Activated B cell treated with CpG ODN at 0.5 μM for 24 hours (primary cell): Measurements from ENCODE around the gene MLLT3. TPM values are rescaled to one million over a fixed set of nuclear protein-coding genes. Genes with fewer than 3 reads are reported as not detected.

Experiments
- ATAC-seq: fragments of 200-7000 bp; cut with Tn5 transposase; one replicate; pipeline ENCODE4 v1.10.0; 2021; ENCODE audit warnings: low read depth, mild to moderate bottlenecking, moderate library complexity
- CTCF ChIA-PET: fragments of 350-600 bp; sonication (Branson Sonifier 250); formaldehyde crosslinking; loops from one replicate; lab custom pipeline; 2021; ENCODE audit warnings: antibody characterized with exemption; lab: Charles Lee
- POLR2A ChIA-PET: fragments of 350-600 bp; sonication (Branson Sonifier 250); formaldehyde crosslinking; loops from one replicate; lab custom pipeline; 2021; ENCODE audit warnings: antibody characterized with exemption; lab: Charles Lee
- DNase-seq: peaks from one replicate; pipeline ENCODE4 v3.0.0; 2022
- H3K27ac Mint-ChIP-seq: one replicate; pipeline ENCODE4 v1.8.0; 2020; ENCODE audit warnings: mixed read lengths
- H3K27me3 Mint-ChIP-seq: one replicate; pipeline ENCODE4 v1.8.0; 2021; ENCODE audit warnings: mixed read lengths
- H3K36me3 Mint-ChIP-seq: one replicate; pipeline ENCODE4 v1.8.0; 2021; ENCODE audit warnings: low read depth, mixed read lengths
- H3K4me1 Mint-ChIP-seq: one replicate; pipeline ENCODE4 v1.8.0; 2021; ENCODE audit warnings: mixed read lengths
- H3K4me3 Mint-ChIP-seq: one replicate; pipeline ENCODE4 v1.8.0; 2020; ENCODE audit warnings: mild to moderate bottlenecking, mixed read lengths
- H3K9me3 Mint-ChIP-seq: one replicate; pipeline ENCODE4 v1.8.0; 2020; ENCODE audit warnings: mixed read lengths
- CTCF ChIP-seq: fragments of 200-600 bp; IDR thresholded peaks from one replicate; pipeline ENCODE4 v1.8.0; 2022; ENCODE audit warnings: antibody characterized with exemption, mild to moderate bottlenecking
- intact Hi-C: fragments of 100-400 bp; cut with micrococcal nuclease; formaldehyde crosslinking; loops from one replicate; pipeline ENCODE4 v1.15.1; 2024
- total RNA-seq: library from RNA; stranded (reverse); gene quantifications from 2 replicates; pipeline ENCODE4 v1.2.3, GENCODE V29; 2022

MLLT3 gene
- total RNA-seq, 1 donor from 2014 or later = 1.5 TPM

GRCh38 chr9:20397348-20397747 is 225.0 kb downstream of the MLLT3 start:
- H3K4me3 Mint-ChIP-seq = no peak overlapping the region
- H3K4me1 Mint-ChIP-seq = peaks cover 11% of the 10 kb centered on the region
- TF ChIP-seq CTCF = no peak
- no peaks in the 10 kb centered on the region for H3K36me3 Mint-ChIP-seq
- ChIA-PET POLR2A (no interaction called here), CTCF (no interaction called here)
- ATAC-seq (no peak), DNase-seq (no peak)
- intact Hi-C loops = no loop called here
- H3K27me3 Mint-ChIP-seq = no peaks in the 10 kb centered on the region
- no peak overlapping the region for H3K27ac Mint-ChIP-seq
- no peaks in the 10 kb centered on the region for H3K9me3 Mint-ChIP-seq

- intact Hi-C loops = no loop called here
- H3K27ac Mint-ChIP-seq = no peak overlapping the region
- TF ChIP-seq CTCF = no peak
- H3K36me3 Mint-ChIP-seq = no peaks in the 10 kb centered on the region
- POLR2A ChIA-PET = no interaction called here
- no peaks in the 10 kb centered on the region for H3K9me3 Mint-ChIP-seq
- CTCF ChIA-PET = no interaction called here
- DNase-seq = no peak
- H3K4me1 Mint-ChIP-seq = peaks cover 11% of the 10 kb centered on the region
- no peaks in the 10 kb centered on the region for H3K27me3 Mint-ChIP-seq
- no peak overlapping the region for H3K4me3 Mint-ChIP-seq
- no peak for ATAC-seq
Observed at GRCh38 chr9:20396509-20396908, 225.8 kb downstream of the MLLT3 start.

GRCh38 chr9:20395651-20396050 is 226.6 kb downstream of the MLLT3 start:
- Mint-ChIP-seq H3K9me3 (no peaks in the 10 kb centered on the region), H3K27ac (no peak overlapping the region), H3K4me1 (peaks cover 11% of the 10 kb centered on the region), H3K4me3 (no peak overlapping the region), H3K27me3 (no peaks in the 10 kb centered on the region), H3K36me3 (no peaks in the 10 kb centered on the region)
- no peak for TF ChIP-seq CTCF
- ChIA-PET POLR2A (no interaction called here), CTCF (no interaction called here)
- DNase-seq (no peak), ATAC-seq (no peak)
- intact Hi-C loops = no loop called here

GRCh38 chr9:20394969-20395368 is 227.3 kb downstream of the MLLT3 start:
- H3K4me3 Mint-ChIP-seq = no peak overlapping the region
- ChIA-PET POLR2A (no interaction called here), CTCF (no interaction called here)
- no peak overlapping the region for H3K27ac Mint-ChIP-seq
- H3K36me3 Mint-ChIP-seq = no peaks in the 10 kb centered on the region
- H3K27me3 Mint-ChIP-seq = no peaks in the 10 kb centered on the region
- peaks cover 11% of the 10 kb centered on the region for H3K4me1 Mint-ChIP-seq
- no peaks in the 10 kb centered on the region for H3K9me3 Mint-ChIP-seq
- DNase-seq = no peak
- ATAC-seq = no peak
- TF ChIP-seq CTCF = no peak
- intact Hi-C loops = no loop called here

GRCh38 chr9:20391208-20391607 is 231.1 kb downstream of the MLLT3 start:
- DNase-seq (no peak), ATAC-seq (no peak)
- intact Hi-C loops = no loop called here
- Mint-ChIP-seq H3K27me3 (no peaks in the 10 kb centered on the region), H3K27ac (no peak overlapping the region), H3K9me3 (peaks cover 2% of the 10 kb centered on the region), H3K4me1 (no peaks in the 10 kb centered on the region), H3K4me3 (no peak overlapping the region), H3K36me3 (no peaks in the 10 kb centered on the region)
- POLR2A ChIA-PET = no interaction called here
- TF ChIP-seq CTCF = no peak
- CTCF ChIA-PET = no interaction called here
